ENCODE results near the gene PAX4.

PAX4 gene

DNA sequence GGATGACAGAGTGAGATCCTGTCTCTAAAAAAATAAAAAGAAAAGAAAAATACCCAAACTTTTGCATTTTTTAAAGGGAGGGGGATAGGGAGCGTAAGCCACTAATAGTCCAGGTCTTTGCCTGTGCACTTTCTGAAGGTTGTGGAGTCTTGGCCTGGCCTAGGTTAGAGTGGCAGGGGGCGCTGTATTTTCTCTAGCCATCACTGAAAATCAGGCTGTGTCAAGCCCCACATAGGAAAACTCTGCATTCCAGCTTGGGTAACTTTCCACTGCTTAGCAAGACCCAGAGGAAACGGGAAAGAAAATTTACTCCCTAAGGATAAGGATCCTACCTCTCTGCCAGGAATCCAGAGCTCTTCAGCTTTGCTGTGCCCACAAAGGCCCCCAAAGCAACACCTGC is 10.5 kb upstream of the PAX4 start:
- DNase-seq (ENCODE audit: low spot score): no peak

DNA sequence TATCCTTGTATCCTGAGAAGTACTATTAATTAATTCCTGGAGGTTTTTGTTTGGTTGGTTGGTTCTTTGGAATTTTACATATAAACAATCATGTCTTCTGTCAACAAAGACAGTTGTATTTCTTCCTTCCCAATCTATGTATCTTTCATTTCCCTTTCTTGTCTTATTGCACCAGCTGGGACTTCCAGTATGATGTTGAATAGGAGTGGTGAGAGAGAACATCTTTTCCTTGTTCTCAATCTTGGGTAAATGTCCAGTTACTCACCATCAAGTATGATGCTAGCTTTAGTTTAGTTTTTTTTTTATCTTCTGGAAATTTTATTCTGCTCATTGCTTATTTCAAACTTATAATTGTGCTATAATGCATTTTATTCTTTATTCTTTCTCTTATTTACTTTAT is 7.4 kb upstream of the PAX4 start:
- no peak for DNase-seq (ENCODE audit: low spot score)

DNA sequence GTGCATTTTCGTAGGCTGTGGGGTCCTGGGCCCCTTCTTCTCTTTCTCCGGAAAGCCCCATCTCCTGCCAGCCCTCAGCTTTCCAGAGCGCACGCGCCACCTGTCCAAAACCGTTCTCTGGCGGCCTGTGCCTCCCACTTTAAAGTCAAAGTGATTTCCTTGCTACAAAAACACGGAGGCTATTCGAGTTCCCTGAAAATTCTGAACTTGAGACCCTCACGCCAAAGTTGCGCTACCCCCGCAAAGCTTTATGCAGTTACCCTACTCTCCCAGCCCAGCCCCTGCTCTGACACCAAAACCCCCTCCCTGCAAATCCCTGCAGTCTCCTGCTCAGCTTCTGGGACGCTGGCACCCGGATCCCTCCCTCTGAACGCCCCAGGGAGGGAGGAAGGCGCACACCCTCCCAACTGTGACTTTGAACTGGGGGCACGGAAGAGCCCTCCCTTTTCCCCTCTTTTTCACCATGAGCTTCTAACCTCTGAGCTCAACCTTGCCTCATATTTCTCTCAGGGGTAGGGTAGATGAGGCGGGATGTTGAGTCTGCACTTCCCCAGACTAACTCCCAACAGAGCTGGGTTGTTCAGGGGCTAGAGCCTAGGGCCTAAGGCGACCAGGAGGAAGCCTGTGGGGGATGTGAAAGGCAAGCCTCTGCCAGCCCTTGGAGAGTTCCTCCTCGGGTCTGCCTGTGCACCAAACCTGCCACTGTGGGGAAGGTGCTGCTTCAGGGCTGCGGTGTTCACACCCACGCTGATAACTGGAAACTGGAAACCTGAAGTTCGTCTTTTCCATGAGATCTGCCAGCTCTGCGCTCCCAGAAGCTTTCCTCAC is 2.7 kb upstream of the PAX4 start:
- DNase-seq (ENCODE audit: low spot score): no peak

DNA sequence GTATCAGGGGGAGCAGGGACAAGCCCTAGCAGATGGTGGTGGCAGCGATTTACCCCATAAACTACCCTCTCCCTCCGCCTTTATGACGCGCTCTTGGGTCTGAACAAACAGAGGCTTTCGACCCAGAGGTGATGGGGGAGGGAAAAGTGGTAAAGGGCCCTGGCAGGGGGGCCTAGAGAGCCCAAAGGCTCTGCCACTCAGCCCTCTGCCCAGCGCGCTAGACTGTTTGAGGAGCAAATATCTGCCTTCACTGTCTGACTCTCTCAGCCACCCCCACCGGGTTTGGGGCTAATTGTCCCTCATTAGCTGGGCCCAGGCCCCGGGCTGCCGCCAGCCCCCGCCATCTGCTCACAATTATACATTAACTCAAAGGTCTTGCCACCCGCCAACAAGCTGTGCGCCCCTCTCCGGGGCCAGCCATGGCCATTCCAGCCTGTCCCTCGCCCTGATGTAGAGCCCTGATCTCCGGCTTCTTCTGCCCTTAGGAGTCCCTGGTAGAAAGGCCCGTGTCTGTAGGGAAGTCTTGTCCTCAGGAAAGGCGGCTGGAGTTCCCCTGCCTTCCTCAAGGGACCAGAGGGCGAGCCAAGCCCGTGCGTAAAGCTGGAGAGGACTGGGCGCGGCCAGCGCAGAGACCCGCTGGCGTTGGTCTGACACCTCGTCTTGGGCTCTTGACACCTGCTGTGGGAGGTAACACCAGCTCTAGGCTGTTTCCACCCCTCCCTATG is 1.9 kb upstream of the PAX4 start:
- no peak for DNase-seq (ENCODE audit: low spot score)

DNA sequence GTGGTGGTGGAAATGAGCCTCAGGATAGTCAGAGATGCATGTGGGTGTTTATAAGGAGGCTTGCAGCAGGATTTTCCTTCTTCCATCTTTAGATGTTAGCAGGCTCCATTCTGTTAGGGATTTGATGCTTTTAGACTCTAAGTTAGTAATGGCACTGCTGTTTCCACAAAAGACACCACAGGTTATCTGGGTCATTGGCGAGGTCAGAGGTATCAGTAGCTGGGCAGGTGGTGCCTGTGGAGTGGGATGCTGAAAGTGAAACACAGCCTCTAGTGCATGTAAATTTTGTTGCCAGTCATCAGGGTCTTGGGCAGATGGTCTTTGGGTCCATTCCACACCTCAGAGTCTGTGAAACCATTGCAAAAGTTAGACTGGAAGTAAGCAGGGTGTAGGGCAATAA is 833 bp upstream of the PAX4 start:
- DNase-seq (ENCODE audit: low spot score): no peak

DNA sequence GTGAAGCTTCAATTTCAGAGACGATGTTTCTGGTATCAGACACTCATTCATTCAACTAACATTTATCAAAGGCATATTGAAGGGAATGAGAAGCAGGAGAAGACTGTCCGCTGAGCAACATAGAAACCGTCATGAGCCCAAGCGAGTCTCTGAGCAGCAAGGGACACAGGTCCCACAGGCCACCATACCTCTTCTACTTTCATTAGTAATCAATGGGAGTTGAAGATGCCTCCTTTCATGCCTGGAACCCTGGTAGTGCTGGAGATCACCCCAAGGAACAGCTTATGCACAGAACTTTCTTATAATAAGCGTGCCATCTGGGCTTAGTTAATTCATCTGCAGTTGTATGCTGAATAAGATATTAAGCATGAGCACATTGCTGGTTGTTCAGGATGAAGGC is 1.2 kb downstream of the PAX4 start:
- no peak for DNase-seq (ENCODE audit: low spot score)

DNA sequence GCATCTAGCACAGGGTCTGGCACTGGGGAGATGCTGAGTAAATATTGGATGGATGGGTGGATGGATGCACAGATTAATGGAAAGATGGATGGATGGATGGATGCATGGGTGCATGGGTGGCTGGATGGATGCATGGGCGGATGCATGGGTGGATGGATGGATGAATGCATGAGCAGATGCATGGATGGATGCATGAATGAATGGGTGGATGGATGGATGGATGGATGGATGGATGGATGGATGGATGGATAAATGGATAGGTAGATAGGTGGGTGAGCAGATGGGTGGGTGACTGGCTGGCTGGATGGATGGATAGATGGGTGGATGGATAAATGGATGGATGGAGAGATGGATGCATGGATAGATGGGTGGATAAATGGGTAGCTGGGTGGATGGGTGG is 5.7 kb downstream of the PAX4 start:
- no peak for DNase-seq (ENCODE audit: low spot score)

DNA sequence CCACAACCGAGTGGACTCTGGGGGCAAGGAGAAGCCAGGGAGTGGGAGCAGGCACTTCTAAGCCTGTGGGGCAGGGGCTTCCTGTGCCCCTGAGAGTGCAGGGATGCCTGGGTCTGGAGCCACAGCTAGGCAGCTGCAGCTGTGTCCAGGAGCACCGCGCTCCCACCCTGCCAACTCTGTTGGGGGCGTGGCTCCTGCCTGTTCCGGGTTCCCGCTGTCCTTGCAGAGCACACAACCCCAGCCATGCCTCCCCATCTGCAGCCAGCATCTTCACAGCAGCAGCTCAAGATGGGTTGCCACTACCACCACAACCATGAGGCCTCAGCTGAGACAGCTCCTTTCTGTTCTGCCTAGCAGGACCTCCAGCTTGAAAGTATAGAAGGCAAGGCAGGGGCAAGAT is 8.6 kb downstream of the PAX4 start:
- no peak for DNase-seq (ENCODE audit: low spot score)

DNA sequence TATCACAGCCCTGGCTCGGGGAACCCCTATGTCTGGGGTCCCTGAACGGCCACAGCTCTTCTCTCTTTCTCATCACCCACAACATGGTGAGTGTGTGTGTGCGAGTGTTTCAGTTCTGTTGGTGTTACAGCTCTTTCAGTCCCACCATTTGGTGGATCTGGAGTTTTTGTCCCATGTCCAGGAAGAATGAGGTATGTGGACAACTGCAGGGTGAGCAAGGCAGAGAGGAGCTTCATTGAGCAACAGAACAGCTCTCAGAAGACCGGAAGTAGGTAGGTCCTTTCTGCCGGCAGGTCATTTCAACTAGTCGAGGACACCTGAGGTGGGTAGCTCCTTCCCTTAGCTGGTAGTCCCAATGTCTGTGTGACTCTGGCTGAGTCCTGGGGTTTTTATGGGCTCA is 9.5 kb downstream of the PAX4 start:
- no peak for DNase-seq (ENCODE audit: low spot score)

DNA sequence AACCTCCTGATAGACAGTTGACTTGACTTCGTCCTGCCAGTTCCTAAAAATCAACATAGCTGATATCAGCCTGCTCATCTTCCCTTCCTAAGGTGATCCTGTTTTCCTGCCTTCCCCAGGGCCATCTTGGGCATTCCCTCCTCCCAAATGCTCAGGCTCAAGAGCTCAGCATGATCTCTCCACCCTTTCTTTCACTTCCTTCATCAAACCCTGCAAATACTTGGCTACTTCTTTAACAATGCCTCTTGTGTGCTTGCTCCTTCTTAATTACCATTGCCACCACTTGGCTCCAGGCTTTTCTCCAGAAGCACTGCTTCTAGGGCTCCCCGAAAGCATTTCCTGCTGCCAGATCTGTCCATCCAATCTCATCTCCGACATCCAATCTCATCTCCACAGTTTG is 17.1 kb downstream of the PAX4 start:
- DNase-seq (ENCODE audit: low spot score): no peak

DNA sequence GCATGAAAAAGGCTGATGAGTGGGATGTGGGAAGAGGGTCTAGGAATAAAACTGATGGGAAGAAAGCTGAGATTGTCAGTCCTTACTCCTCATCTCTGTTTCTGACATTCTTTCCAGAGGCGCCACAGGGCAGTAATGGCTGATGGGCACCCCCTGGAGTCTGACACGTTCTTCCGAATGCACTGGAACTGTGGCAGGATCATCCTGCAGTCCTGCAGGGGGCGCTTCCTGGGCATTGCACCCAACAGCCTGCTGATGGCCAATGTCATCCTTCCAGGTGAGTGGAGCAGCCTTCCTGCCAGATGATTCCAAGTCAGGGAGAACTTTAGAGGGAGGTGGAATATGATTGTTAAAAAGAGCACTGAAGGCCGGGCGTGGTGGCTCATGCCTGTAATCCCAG is 19.6 kb downstream of the PAX4 start:
- no peak for DNase-seq (ENCODE audit: low spot score)

DNA sequence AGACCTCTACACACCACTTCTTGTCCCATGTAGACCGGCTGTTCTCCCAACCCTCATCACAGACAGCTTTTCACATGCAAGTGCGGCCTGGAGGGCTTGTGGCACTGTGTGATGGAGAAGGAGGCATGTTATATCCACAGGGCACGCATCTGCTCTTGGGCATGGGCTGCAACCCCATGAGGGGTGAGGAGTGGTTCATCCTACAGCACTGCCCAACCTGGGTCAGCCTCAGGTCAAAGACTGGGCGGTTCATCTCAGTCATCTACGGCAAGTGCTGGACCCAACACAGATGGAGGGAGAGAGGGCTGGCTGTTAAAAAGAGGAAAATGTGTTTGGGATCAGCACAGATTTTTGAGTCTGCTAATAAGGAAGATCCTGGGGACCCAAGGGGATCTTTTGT is 22.2 kb downstream of the PAX4 start:
- DNase-seq (ENCODE audit: low spot score): no peak

DNA sequence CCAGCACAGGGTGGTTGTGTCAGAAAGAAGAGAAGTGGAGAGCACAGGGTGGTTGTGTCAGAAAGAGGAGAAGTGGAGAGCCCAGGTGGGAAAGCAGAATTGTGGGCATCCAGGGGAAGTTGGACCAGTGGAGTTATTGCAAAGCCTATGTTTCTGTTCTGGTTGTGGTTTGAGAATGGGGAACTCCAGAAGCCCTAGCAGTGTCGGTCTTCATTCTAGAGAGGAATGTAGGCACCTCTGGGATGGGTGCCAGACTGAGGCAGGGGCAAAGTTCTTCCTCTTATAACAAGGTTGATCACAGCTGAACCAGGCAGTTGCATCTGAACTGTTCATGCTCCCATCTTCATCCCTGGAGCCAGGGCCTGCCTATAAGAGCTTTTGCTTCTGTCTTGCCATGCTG is 23.5 kb downstream of the PAX4 start:
- DNase-seq (ENCODE audit: low spot score): no peak

DNA sequence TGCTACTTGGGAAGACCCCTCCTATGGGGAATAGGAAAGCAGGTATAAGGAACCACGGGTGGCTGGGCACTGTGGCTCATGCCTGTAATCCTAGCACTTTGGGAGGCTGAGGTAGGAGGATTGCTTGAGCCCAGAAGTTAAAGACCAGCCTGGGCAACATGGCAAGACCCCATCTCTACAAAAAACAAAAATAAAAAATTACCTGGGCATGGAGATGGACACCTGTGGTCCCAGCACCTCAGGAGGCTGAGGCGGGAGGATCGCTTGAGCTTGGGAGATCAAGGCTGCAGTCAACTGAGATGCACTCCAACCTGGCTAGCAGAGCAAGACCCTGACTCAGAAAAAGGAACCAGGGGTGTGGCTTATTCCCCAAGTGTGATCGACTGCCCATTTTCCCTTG is 25.4 kb downstream of the PAX4 start:
- no peak for DNase-seq (ENCODE audit: low spot score)

DNA sequence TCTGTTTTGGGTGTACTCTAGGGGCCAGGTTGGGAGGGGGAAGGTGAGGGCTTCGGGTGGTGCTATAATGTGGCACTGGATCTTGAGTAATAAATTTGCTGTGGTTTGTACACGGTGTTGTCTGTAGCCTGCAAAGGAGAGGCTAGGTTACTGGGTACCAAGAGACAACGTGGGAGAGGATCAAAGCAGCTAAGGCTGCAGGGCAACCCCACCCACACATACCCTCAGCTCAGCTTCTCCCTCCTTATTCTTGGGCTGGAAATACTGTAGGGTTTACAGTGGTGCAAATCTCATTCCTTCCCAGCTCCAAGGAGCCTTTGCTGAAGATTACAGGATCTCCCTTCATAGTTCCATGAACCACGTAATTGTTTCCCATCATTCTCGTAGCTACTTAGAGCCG is 26.4 kb downstream of the PAX4 start:
- no peak for DNase-seq (ENCODE audit: low spot score)

DNA sequence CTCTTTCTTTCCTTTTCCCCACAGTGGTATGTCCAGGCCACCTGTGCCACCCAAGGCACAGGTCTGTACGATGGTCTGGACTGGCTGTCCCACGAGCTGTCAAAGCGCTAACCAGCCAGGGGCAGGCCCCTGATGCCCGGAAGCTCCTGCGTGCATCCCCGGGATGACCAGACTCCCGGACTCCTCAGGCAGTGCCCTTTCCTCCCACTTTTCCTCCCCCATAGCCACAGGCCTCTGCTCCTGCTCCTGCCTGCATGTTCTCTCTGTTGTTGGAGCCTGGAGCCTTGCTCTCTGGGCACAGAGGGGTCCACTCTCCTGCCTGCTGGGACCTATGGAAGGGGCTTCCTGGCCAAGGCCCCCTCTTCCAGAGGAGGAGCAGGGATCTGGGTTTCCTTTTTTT is 26.8 kb downstream of the PAX4 start:
- no peak for DNase-seq (ENCODE audit: low spot score)

DNA sequence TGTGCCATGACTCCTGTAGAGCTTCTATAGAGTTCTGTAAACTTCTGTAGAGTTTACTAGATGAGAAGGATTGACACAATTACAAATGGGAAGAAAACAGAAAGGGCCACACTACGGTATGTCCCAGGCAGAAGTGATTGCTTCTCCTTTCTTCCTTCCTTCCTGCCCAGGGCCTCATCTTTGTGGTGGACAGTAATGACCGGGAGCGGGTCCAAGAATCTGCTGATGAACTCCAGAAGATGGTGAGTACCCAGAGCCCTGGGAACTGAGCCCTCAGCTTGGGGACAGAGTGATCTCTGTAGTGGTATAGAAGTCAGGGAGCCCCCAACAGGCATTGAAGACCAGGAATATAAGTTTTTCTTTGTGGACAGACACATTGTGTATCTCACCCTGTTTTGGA is 28.0 kb downstream of the PAX4 start:
- DNase-seq (ENCODE audit: low spot score): no peak

DNA sequence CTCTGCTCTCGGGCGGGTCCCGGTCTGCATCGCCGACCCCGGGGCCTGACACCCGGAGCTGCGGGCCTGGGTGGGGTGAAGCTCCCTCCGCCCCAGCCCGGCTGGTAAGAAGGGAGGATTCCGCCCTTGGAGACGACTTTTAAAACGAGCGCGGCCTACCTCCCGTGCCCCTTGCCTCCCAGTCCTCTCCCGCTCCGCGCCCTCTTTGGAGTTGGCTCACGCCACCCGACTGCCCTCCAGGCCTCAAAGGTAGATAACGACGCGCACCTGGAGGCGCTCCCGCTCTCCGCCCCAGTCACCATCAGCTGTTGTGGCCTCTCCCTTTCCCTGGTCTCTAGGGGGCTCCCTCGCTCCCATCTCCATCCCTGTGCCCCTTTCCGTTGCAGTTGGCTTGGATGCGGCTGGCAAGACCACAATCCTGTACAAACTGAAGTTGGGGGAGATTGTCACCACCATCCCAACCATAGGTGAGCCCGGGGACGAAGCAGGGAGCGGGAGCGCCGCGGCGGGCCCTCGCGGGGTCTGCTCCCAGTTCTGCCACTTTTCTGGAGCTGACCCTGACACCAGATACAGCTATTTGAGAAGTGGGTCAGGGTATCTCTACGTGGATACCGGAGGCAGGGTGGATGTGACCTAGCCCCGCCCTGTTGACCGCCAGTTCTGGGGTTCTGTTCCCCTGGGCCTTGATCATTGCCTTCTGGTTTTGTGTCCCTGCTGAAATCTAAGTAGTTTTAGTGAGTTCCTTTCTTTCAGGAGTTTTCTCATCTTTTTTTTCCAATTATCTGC is 29.1 kb downstream of the PAX4 start:
- DNase-seq (ENCODE audit: low spot score): peak; percentile 32

DNA sequence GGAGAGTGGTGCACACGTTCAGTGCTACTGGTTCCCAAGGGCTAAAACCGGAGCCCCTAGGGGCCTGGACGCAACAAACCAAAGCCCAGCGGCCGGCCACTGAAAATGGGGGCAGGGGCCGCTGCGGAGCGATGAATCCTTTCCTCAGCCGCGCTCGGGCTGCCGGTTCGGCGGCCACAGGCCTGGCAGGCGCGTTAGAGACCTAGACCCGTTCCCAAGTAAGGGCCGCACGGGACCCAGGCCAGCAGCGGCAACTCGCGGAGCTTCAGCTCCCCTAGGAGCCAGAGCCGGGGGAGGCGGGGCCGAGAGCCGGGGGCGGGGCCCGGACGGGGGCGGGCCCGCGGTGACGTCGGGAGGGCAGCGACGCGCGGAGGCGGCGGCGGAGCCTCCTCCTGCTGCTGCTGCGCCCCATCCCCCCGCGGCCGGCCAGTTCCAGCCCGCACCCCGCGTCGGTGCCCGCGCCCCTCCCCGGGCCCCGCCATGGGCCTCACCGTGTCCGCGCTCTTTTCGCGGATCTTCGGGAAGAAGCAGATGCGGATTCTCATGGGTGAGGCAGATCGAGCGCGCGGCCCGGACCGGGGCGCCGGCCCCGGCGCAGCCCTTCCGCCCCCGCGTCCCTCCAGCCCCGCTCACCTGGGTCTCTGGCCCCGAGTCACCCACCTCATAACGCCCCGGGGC is 29.8 kb downstream of the PAX4 start, which contains the start of gene ARF5:
ARF5 (plus strand) TSS at position 393 of the 678 bp plus-strand sequence; CDS start at position 481, 88 bp downstream.
- DNase-seq (ENCODE audit: low spot score): peak; percentile 87

DNA sequence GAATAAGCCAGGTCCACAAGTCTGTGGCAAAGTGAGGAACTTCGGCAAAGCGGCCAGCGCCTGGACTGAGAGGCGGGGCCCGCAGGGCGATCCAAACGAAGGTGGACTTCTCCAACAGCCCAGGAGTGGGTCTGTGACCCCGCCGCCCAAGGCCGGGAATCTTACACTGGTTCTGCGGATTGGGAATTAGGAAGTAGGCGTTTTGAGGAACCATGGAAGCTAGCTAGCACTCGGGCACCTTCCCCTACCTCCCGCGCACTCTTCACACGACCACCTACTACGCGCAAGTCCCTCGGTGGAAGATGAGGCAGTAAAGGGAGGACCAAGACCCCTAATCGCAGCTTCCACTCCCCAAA is 30.3 kb downstream of the PAX4 start:
- DNase-seq (ENCODE audit: low spot score): no peak

DNA sequence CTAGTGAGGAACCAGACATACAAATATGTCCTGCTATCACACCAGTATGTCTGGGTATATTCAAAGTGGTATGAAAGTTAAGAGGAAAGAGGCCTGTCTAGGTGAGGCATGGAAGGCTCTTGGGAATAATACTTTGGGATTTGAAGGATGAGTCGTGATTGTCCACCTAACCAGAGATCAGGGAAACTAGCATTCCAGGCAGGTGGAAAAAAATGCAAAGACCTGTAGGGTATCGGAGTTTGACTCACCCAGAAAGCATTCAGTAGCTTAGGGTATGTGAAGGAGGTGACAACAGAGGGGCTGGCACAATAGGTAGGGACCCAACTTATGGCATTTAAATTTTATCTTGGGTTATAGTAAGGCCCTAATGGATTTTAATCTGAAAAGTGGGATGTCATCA is 31.6 kb downstream of the PAX4 start:
- DNase-seq (ENCODE audit: low spot score): no peak

Data from CD4-positive, alpha-beta T cell treated with Interleukin-2 at 100 ng/mL for 4 hours (primary cell).